ENCODE measurements around the gene YAP1. TPM values are rescaled to one million over a fixed set of nuclear protein-coding genes. Genes with fewer than 3 reads are reported as not detected.

The YAP1 gene
- total and polyA plus RNA-seq, 7 experiments from 2014 or later, result 0.15 TPM; not detected in 6

DNA sequence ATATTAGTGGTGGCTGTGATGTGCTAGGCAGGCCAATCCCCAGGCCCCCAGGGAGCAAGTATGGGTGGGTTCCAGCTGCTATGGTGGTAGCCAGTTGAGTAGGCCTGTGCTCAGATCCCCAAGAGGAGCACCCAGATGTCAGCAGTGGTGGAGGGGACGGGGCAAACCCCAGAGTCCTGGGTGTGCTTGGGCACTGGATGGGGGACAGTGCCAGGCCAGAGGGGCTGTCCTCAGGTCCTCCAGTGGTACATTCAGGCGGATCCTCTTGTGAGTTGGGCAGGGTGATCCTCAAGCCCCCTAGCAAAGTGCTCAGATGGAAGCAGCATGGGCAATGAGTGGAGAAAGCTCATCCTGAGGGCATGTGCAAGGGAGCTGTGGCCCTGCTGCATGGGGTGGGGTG lies 37.0 kb upstream of the YAP1 start:
- Mint-ChIP-seq H3K27me3 (peaks cover 0 to 15% (median 12%) of the 10 kb centered on the region in 5 donors), H3K9me3 (peaks cover 4 to 44% (median 26%) of the 10 kb centered on the region in 11 donors), H3K4me1 (no peaks in the 10 kb centered on the region), H3K4me3 (no peak overlapping the region), H3K36me3 (peaks cover 0 to 8% (median 1%) of the 10 kb centered on the region in 5 donors), H3K27ac (no peak overlapping the region)
- no peak overlapping the region for H3K4me3 ChIP-seq (ENCODE audit: low read length)
- H3K27me3 ChIP-seq (ENCODE audit: control insufficient read depth in 2 of 2, insufficient read depth in 2 of 2, low read length in 2 of 2), result no peaks in the 10 kb centered on the region
- H3K9me3 ChIP-seq (ENCODE audit: control insufficient read depth in 2 of 3, low read length in 3 of 3), result peaks cover 0 to 7% (median 5%) of the 10 kb centered on the region in 3 experiments
- POLR2A ChIA-PET, result no interaction called here
- no peak for DNase-seq
- H3K36me3 ChIP-seq (ENCODE audit: control insufficient read depth in 2 of 3, insufficient read depth in 3 of 3, low read length in 3 of 3), result no peaks in the 10 kb centered on the region
- no peak overlapping the region for H3K27ac ChIP-seq (ENCODE audit: low read depth, low read length)
- intact Hi-C loops (cut with micrococcal nuclease), result no loop called here
- CTCF ChIA-PET, result no interaction called here
- H3K4me1 ChIP-seq (ENCODE audit: control insufficient read depth in 2 of 2, insufficient read depth in 2 of 2, low read length in 2 of 2), result no peaks in the 10 kb centered on the region
- no peak for ATAC-seq

DNA sequence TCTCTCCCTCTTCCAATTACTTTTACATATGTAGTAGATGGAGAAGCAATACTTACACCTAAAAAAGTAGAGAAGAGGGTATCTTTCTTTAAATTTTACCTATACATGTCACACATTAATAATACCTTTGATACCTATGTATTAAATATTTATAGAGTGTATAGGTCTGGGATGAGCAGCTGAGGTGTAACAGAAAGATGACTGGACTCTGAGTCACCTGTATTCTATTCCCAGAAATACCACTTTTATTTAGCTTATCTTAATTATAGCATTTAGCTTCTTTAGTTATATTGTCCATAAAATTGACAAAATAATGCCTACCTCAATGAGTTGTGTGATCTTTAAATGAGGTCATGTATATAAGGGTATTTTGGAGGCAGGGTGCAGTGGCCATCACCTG lies 30.6 kb upstream of the YAP1 start:
- DNase-seq (no peak), ATAC-seq (no peak)
- ChIA-PET POLR2A (no interaction called here), CTCF (no interaction called here)
- Mint-ChIP-seq H3K27me3 (peaks cover 0 to 25% (median 14%) of the 10 kb centered on the region in 5 donors), H3K9me3 (peaks cover 0 to 4% (median 0%) of the 10 kb centered on the region in 11 donors), H3K36me3 (no peaks in the 10 kb centered on the region), H3K4me3 (no peak overlapping the region), H3K4me1 (no peaks in the 10 kb centered on the region), H3K27ac (no peak overlapping the region)
- no peaks in the 10 kb centered on the region for H3K9me3 ChIP-seq (ENCODE audit: control insufficient read depth in 2 of 3, low read length in 3 of 3)
- H3K4me3 ChIP-seq (ENCODE audit: low read length), result no peak overlapping the region
- no peaks in the 10 kb centered on the region for H3K27me3 ChIP-seq (ENCODE audit: control insufficient read depth in 2 of 2, insufficient read depth in 2 of 2, low read length in 2 of 2)
- no peak overlapping the region for H3K27ac ChIP-seq (ENCODE audit: low read depth, low read length)
- intact Hi-C loops (cut with micrococcal nuclease), result no loop called here
- H3K4me1 ChIP-seq (ENCODE audit: control insufficient read depth in 2 of 2, insufficient read depth in 2 of 2, low read length in 2 of 2), result no peaks in the 10 kb centered on the region
- no peaks in the 10 kb centered on the region for H3K36me3 ChIP-seq (ENCODE audit: control insufficient read depth in 2 of 3, insufficient read depth in 3 of 3, low read length in 3 of 3)

DNA sequence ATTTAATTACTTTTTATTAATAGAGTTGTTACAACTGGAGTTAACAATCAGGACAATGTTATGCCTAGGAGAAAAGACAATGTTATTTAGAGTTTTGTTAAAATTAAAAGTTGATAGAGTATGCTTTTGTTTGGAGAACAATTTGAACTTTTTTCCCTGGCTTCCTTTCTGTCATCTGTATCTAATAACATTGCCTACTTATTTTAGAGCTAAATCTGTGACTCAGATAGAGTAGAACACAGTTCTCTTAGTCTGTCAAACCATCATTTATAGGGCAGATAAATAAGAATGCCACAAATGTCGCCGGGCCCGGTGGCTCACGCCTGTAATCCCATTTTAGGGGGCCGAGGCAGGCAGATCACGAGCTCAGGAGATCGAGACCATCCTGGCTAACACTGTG lies 28.9 kb upstream of the YAP1 start:
- Histone ChIP-seq H3K27ac (ENCODE audit: low read depth, low read length) (no peak overlapping the region), H3K27me3 (ENCODE audit: control insufficient read depth in 2 of 2, insufficient read depth in 2 of 2, low read length in 2 of 2) (no peaks in the 10 kb centered on the region), H3K4me3 (ENCODE audit: low read length) (no peak overlapping the region), H3K9me3 (ENCODE audit: control insufficient read depth in 2 of 3, low read length in 3 of 3) (no peaks in the 10 kb centered on the region), H3K36me3 (ENCODE audit: control insufficient read depth in 2 of 3, insufficient read depth in 3 of 3, low read length in 3 of 3) (no peaks in the 10 kb centered on the region), H3K4me1 (ENCODE audit: control insufficient read depth in 2 of 2, insufficient read depth in 2 of 2, low read length in 2 of 2) (no peaks in the 10 kb centered on the region)
- intact Hi-C loops (cut with micrococcal nuclease), result no loop called here
- Mint-ChIP-seq H3K27ac (no peak overlapping the region), H3K4me3 (no peak overlapping the region), H3K9me3 (no peaks in the 10 kb centered on the region), H3K4me1 (no peaks in the 10 kb centered on the region), H3K27me3 (peaks cover 0 to 18% (median 5%) of the 10 kb centered on the region in 5 donors), H3K36me3 (no peaks in the 10 kb centered on the region)
- POLR2A ChIA-PET, result no interaction called here
- no peak for DNase-seq
- no peak for ATAC-seq
- CTCF ChIA-PET, result no interaction called here

DNA sequence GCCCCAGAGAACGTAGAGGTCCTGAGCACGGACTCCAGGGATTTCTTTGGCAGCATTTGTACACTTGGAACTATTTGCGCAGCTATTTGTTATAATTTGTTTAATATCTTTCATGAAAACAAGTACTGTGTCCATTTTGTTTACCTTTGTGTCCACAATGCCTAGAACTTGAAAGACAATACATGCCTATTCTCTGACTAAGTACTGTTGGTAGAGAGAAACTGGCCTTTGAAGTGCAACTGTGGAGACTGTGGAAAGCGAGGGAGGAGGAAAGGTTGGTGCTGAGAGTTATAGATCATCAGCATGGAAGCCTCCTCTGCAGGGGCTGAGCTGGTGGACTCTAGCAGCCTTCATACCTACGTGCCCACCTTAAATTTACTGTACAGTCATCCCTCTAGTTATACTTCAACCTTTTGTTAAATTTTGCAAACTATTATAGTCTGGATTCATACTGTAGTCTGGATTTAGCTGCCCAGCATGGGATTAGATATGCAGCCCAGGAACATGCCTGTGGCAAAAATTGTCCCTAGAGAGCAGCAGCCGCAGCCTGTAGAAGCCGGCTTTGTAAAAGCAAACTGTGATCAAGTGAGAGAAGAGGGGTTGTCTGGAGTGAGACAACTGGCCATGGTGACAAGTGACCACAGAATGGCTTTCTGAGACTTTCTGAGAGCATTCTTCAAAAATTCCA lies 24.2 kb upstream of the YAP1 start:
- no peaks in the 10 kb centered on the region for H3K36me3 Mint-ChIP-seq
- H3K27ac Mint-ChIP-seq, result no peak overlapping the region
- peaks cover 5 to 8% (median 7%) of the 10 kb centered on the region in 5 donors for H3K27me3 Mint-ChIP-seq
- no peaks in the 10 kb centered on the region for H3K27me3 ChIP-seq (ENCODE audit: control insufficient read depth in 2 of 2, insufficient read depth in 2 of 2, low read length in 2 of 2)
- no peaks in the 10 kb centered on the region for H3K9me3 ChIP-seq (ENCODE audit: control insufficient read depth in 2 of 3, low read length in 3 of 3)
- intact Hi-C loops (cut with micrococcal nuclease), result no loop called here
- no peak for DNase-seq
- no peak overlapping the region for H3K4me3 ChIP-seq (ENCODE audit: low read length)
- no peaks in the 10 kb centered on the region for H3K36me3 ChIP-seq (ENCODE audit: control insufficient read depth in 2 of 3, insufficient read depth in 3 of 3, low read length in 3 of 3)
- H3K4me1 ChIP-seq (ENCODE audit: control insufficient read depth in 2 of 2, insufficient read depth in 2 of 2, low read length in 2 of 2), result no peaks in the 10 kb centered on the region
- ChIA-PET CTCF (no interaction called here), POLR2A (no interaction called here)
- no peak for ATAC-seq
- H3K27ac ChIP-seq (ENCODE audit: low read depth, low read length), result no peak overlapping the region
- H3K4me1 Mint-ChIP-seq, result no peaks in the 10 kb centered on the region
- H3K9me3 Mint-ChIP-seq, result peaks cover 0 to 6% (median 0%) of the 10 kb centered on the region in 11 donors
- H3K4me3 Mint-ChIP-seq, result no peak overlapping the region

DNA sequence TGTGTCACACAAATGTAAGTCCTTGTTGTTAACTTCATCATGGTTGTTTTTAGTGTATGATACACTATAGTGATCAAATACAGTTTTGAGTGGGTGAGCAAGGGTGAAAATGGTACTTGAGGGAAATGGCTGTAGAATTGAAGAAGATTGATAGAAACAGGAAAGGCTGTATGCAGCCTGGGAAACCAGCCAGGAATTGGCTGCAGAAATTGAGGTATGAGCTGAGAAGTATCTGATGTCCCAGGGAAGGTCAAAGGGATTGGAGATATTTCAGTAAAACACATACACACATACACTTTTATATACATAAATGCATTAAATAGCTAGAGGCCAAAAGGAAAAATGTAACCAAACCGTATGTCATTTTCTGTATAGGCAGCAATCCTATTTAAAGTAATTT lies 13.1 kb upstream of the YAP1 start:
- ChIA-PET POLR2A (no interaction called here), CTCF (no interaction called here)
- no peaks in the 10 kb centered on the region for H3K27me3 ChIP-seq (ENCODE audit: control insufficient read depth in 2 of 2, insufficient read depth in 2 of 2, low read length in 2 of 2)
- Mint-ChIP-seq H3K4me3 (no peak overlapping the region), H3K27ac (no peak overlapping the region), H3K4me1 (no peaks in the 10 kb centered on the region), H3K36me3 (no peaks in the 10 kb centered on the region), H3K9me3 (peaks cover 0 to 3% (median 0%) of the 10 kb centered on the region in 11 donors), H3K27me3 (peaks cover 0 to 25% (median 6%) of the 10 kb centered on the region in 5 donors)
- intact Hi-C loops (cut with micrococcal nuclease), result no loop called here
- H3K36me3 ChIP-seq (ENCODE audit: control insufficient read depth in 2 of 3, insufficient read depth in 3 of 3, low read length in 3 of 3), result no peaks in the 10 kb centered on the region
- H3K27ac ChIP-seq (ENCODE audit: low read depth, low read length), result no peak overlapping the region
- no peak overlapping the region for H3K4me3 ChIP-seq (ENCODE audit: low read length)
- DNase-seq (no peak), ATAC-seq (no peak)
- no peaks in the 10 kb centered on the region for H3K9me3 ChIP-seq (ENCODE audit: control insufficient read depth in 2 of 3, low read length in 3 of 3)
- H3K4me1 ChIP-seq (ENCODE audit: control insufficient read depth in 2 of 2, insufficient read depth in 2 of 2, low read length in 2 of 2), result no peaks in the 10 kb centered on the region

DNA sequence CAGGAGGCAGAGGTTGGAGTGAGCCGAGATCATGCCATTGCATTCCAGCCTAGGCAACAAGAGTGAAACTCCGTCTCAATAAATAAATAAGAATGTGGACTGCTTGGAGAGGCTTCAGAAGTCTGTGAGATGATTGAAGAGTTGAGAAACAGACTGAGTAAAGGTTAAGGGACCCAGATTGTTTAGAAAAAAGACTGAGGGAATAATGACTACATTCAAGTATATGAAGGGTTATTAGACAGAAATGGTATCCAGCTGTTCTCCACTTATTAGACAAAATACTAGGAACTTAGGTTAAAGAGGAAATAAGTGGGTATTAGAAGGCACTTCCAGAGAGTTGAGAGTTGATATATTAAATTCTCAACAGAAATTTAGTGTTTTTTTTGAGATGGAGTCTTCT lies 10.5 kb upstream of the YAP1 start:
- H3K4me1 Mint-ChIP-seq, result no peaks in the 10 kb centered on the region
- H3K27ac Mint-ChIP-seq, result no peak overlapping the region
- no peak for DNase-seq
- H3K27me3 Mint-ChIP-seq, result peaks cover 0 to 24% (median 10%) of the 10 kb centered on the region in 5 donors
- no peaks in the 10 kb centered on the region for H3K27me3 ChIP-seq (ENCODE audit: control insufficient read depth in 2 of 2, insufficient read depth in 2 of 2, low read length in 2 of 2)
- no peaks in the 10 kb centered on the region for H3K36me3 ChIP-seq (ENCODE audit: control insufficient read depth in 2 of 3, insufficient read depth in 3 of 3, low read length in 3 of 3)
- H3K27ac ChIP-seq (ENCODE audit: low read depth, low read length), result no peak overlapping the region
- H3K9me3 Mint-ChIP-seq, result peaks cover 0 to 3% (median 0%) of the 10 kb centered on the region in 11 donors
- no peaks in the 10 kb centered on the region for H3K9me3 ChIP-seq (ENCODE audit: control insufficient read depth in 2 of 3, low read length in 3 of 3)
- CTCF ChIA-PET, result no interaction called here
- no peak overlapping the region for H3K4me3 ChIP-seq (ENCODE audit: low read length)
- no peaks in the 10 kb centered on the region for H3K4me1 ChIP-seq (ENCODE audit: control insufficient read depth in 2 of 2, insufficient read depth in 2 of 2, low read length in 2 of 2)
- intact Hi-C loops (cut with micrococcal nuclease), result no loop called here
- no peaks in the 10 kb centered on the region for H3K36me3 Mint-ChIP-seq
- no peak overlapping the region for H3K4me3 Mint-ChIP-seq
- POLR2A ChIA-PET, result no interaction called here
- ATAC-seq, result no peak

DNA sequence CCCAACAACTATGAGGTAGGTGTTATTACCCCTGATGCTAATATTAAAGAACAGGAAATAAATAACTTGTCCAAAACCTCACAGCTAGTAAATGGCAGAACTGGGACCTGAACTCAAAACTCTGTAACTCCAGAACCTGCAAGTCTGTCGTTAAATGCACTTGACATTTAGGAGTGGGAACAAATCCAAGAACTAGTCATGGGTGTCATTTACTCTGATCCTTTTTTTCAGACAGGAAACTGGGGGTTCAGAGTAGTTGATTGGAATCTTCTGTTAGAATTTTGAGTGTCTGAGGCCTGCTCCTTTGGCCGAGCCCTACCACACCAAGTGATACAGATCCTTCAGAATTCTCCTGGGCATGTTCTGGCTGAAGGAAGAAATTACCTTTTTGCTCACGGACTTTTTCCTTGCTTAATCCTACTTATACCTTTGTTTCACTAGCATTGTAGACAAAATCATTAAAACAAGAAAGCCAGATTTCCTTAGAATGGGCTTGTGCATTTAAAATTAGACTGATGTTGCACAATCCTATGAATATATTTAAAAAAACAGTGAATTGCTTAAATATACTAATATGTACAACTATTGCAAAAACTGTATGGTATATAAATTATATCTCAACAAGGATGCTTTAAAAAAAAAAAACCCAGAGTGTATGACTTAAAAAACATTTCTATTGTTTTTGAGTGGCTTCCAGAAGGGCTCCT lies 1.4 kb upstream of the YAP1 start:
- H3K27ac ChIP-seq (ENCODE audit: low read depth, low read length), result no peak overlapping the region
- POLR2A ChIA-PET, result no interaction called here
- ATAC-seq, result no peak
- CTCF ChIA-PET, result no interaction called here
- Mint-ChIP-seq H3K36me3 (no peaks in the 10 kb centered on the region), H3K27me3 (peaks cover 23 to 57% (median 55%) of the 10 kb centered on the region in 5 donors), H3K9me3 (peaks cover 0 to 6% (median 0%) of the 10 kb centered on the region in 11 donors), H3K4me1 (peaks cover 5 to 18% (median 11%) of the 10 kb centered on the region in 7 donors), H3K4me3 (peak overlapping the region in 9 of 10 donors; percentile 27 to 98 (median 93)), H3K27ac (no peak overlapping the region)
- H3K9me3 ChIP-seq (ENCODE audit: control insufficient read depth in 2 of 3, low read length in 3 of 3), result no peaks in the 10 kb centered on the region
- no peak overlapping the region for H3K4me3 ChIP-seq (ENCODE audit: low read length)
- H3K27me3 ChIP-seq (ENCODE audit: control insufficient read depth in 2 of 2, insufficient read depth in 2 of 2, low read length in 2 of 2), result peaks cover under 1 to 3% of the 10 kb centered on the region in 2 donors
- H3K36me3 ChIP-seq (ENCODE audit: control insufficient read depth in 2 of 3, insufficient read depth in 3 of 3, low read length in 3 of 3), result no peaks in the 10 kb centered on the region
- DNase-seq, result no peak
- intact Hi-C loops (cut with micrococcal nuclease), result no loop called here
- peaks cover 0 to 6% of the 10 kb centered on the region in 2 donors for H3K4me1 ChIP-seq (ENCODE audit: control insufficient read depth in 2 of 2, insufficient read depth in 2 of 2, low read length in 2 of 2)
